Activated gamma-delta T cell treated with Interleukin-2 at 50 U/mL for 16 hours (primary cell): ENCODE measurements around the gene FASN.

ENCODE experiments used
- DNase-seq: peaks from one replicate; pipeline ENCODE4 v3.0.0-alpha.2; 2020

The FASN gene

GRCh38 chr17:82086941-82087906 lies 10.8 kb downstream of the FASN start:
- no peak for DNase-seq

GRCh38 chr17:82085931-82086764 lies 11.9 kb downstream of the FASN start:
- DNase-seq: no peak

- DNase-seq: no peak
Measured at GRCh38 chr17:82085031-82085861, 12.8 kb downstream of the FASN start.

- DNase-seq: no peak
Measured at GRCh38 chr17:82084373-82085030, 13.5 kb downstream of the FASN start.

GRCh38 chr17:82083533-82084359 lies 14.3 kb downstream of the FASN start:
- no peak for DNase-seq

- DNase-seq: no peak
Measured at GRCh38 chr17:82083009-82083408, 15.0 kb downstream of the FASN start.

GRCh38 chr17:82082456-82082855 lies 15.6 kb downstream of the FASN start:
- DNase-seq: no peak

- no peak for DNase-seq
Measured at GRCh38 chr17:82081966-82082365, 16.1 kb downstream of the FASN start.

- no peak for DNase-seq
Measured at GRCh38 chr17:82081546-82081945, 16.5 kb downstream of the FASN start.

- DNase-seq: no peak
Measured at GRCh38 chr17:82080789-82081464, 17.1 kb downstream of the FASN start.

- no peak for DNase-seq
Measured at GRCh38 chr17:82080048-82080788, 17.8 kb downstream of the FASN start.

- no peak for DNase-seq
Measured at GRCh38 chr17:82079001-82079677, 18.9 kb downstream of the FASN start.

GRCh38 chr17:82078433-82078832 lies 19.6 kb downstream of the FASN start:
- DNase-seq: no peak

- DNase-seq: no peak
Measured at GRCh38 chr17:82077617-82078358, 20.2 kb downstream of the FASN start.

- DNase-seq: no peak
Measured at GRCh38 chr17:82076785-82077591, 21.0 kb downstream of the FASN start.

GRCh38 chr17:82076018-82076784 lies 21.8 kb downstream of the FASN start:
- DNase-seq: no peak

GRCh38 chr17:82073446-82073845 lies 24.6 kb downstream of the FASN start:
- DNase-seq: no peak
